MM.1S (cell line): ENCODE measurements around the gene TCF3.

ENCODE experiments used
- EZH2 ChIP-seq: fragments of 300-600 bp; sonication (generic); optimal IDR thresholded peaks from 2 replicates; pipeline ENCODE3; 2017; ENCODE audit warnings: low read depth, mild to moderate bottlenecking, antibody characterized with exemption, low read length, mixed read lengths
- EZH2phosphoT487 ChIP-seq: fragments of 300-600 bp; sonication (generic); IDR thresholded peaks from 2 replicates; pipeline ENCODE4 v1.6.1; 2018; ENCODE audit warnings: antibody characterized with exemption, low read length
- TF ChIP-seq, protein P1 (sequence below): fragments of 300-600 bp; sonication (generic); IDR thresholded peaks from 2 replicates; pipeline ENCODE4 v1.5.1; 2016; ENCODE audit warnings: antibody characterized with exemption, low read length, mixed read lengths

DNA sequence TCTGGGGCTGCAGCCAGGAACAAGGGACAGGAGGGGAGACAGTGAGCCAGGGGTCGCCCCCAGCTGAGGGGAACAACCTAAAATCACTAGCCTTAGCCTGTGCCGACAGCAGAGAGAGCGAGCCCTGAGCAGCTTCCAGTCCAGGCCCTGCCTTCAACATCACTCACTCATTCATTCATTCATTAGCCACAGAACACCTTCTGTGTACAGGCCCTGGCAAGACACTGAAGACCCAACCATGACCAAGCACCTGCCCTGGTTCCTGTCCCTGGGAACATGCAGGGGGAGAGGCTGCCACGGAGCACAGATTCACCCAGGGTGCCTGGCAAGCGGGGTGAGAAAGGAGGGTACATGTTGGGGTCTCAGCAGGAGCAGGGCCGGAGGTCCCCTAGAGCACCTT, 89.2 kb downstream of the TCF3 start:
- TF ChIP-seq, protein P1, sequence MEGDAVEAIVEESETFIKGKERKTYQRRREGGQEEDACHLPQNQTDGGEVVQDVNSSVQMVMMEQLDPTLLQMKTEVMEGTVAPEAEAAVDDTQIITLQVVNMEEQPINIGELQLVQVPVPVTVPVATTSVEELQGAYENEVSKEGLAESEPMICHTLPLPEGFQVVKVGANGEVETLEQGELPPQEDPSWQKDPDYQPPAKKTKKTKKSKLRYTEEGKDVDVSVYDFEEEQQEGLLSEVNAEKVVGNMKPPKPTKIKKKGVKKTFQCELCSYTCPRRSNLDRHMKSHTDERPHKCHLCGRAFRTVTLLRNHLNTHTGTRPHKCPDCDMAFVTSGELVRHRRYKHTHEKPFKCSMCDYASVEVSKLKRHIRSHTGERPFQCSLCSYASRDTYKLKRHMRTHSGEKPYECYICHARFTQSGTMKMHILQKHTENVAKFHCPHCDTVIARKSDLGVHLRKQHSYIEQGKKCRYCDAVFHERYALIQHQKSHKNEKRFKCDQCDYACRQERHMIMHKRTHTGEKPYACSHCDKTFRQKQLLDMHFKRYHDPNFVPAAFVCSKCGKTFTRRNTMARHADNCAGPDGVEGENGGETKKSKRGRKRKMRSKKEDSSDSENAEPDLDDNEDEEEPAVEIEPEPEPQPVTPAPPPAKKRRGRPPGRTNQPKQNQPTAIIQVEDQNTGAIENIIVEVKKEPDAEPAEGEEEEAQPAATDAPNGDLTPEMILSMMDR = no peak
- TF ChIP-seq EZH2 = no peak
- no peak for TF ChIP-seq EZH2phosphoT487
